ENCODE results near the gene NXF1.
"Not testable (repeated sequence)": the region's sequence is repeated elsewhere in the genome, so short reads cannot be mapped to it uniquely, and the experiment has no call there.

NXF1 gene

GRCh38 chr11:62755086-62755615, 50.1 kb downstream of the NXF1 start:
- TF ChIP-seq ZFX (IDR thresholded peaks at IDR 0.05; ENCODE audit: borderline replicate concordance) (no peak), CTCF (IDR thresholded peaks at IDR 0.05) (no peak)
- peak overlapping the region; percentile 80 for H3K27ac ChIP-seq

- TF ChIP-seq CTCF (IDR thresholded peaks at IDR 0.05) (no peak), ZFX (IDR thresholded peaks at IDR 0.05; ENCODE audit: borderline replicate concordance) (no peak)
- H3K27ac ChIP-seq = peak within 1 kb of the TSS; percentile 80
Observed at GRCh38 chr11:62753736-62754603, 51.3 kb downstream of the NXF1 start, which contains the start of gene ZBTB3. Gene ZBTB3 (minus strand): TSS chr11:62754160. CDS start chr11:62753664, 496 bp downstream.

- H3K27ac ChIP-seq = peak overlapping the region; percentile 80
- no peak for TF ChIP-seq CTCF (IDR thresholded peaks at IDR 0.05)
- TF ChIP-seq ZFX (IDR thresholded peaks at IDR 0.05; ENCODE audit: borderline replicate concordance) = no peak
Observed at GRCh38 chr11:62752994-62753735, 52.1 kb downstream of the NXF1 start.

GRCh38 chr11:62752177-62752785, 53.0 kb downstream of the NXF1 start:
- no peak overlapping the region for H3K27ac ChIP-seq
- no peak for TF ChIP-seq CTCF (IDR thresholded peaks at IDR 0.05)
- no peak for TF ChIP-seq ZFX (IDR thresholded peaks at IDR 0.05; ENCODE audit: borderline replicate concordance)

GRCh38 chr11:62749931-62750330, 55.3 kb downstream of the NXF1 start:
- H3K27ac ChIP-seq = not testable (repeated sequence)

GRCh38 chr11:62747475-62748160, 57.6 kb downstream of the NXF1 start:
- no peak overlapping the region for H3K27ac ChIP-seq

More at GRCh38 chr11:62747475-62748160, 57.6 kb downstream of the NXF1 start:
- no peak for TF ChIP-seq CTCF (IDR thresholded peaks at IDR 0.05)
- no peak for TF ChIP-seq ZFX (IDR thresholded peaks at IDR 0.05; ENCODE audit: borderline replicate concordance)

All from 22Rv1 (cell line).